Activated CD4-positive, alpha-beta memory T cell treated with anti-CD3 and anti-CD28 coated beads for 36 hours (primary cell): Measurements from ENCODE around the gene CPT1B. TPM values are rescaled to one million over a fixed set of nuclear protein-coding genes. Genes with fewer than 3 reads are reported as not detected.
A peak's percentile ranks its signal among the peaks of the same experiment; 100 is the strongest.

ENCODE experiments used
- CTCF ChIA-PET: fragments of 350-600 bp; sonication (Branson Sonifier 250); formaldehyde crosslinking; loops from one replicate; lab custom pipeline; 2021; ENCODE audit warnings: antibody characterized with exemption, inconsistent platforms; lab: Charles Lee
- POLR2A ChIA-PET: fragments of 350-600 bp; sonication (Branson Sonifier 250); formaldehyde crosslinking; loops from one replicate; lab custom pipeline; 2021; ENCODE audit warnings: antibody characterized with exemption; lab: Charles Lee
- DNase-seq: peaks from one replicate; pipeline ENCODE4 v3.0.0-alpha.2; 2020
- H3K27ac Mint-ChIP-seq: one replicate; pipeline ENCODE4 v1.8.0; 2021; ENCODE audit warnings: mixed read lengths
- H3K27me3 Mint-ChIP-seq: one replicate; pipeline ENCODE4 v1.8.0; 2021; ENCODE audit warnings: mixed read lengths
- H3K36me3 Mint-ChIP-seq: one replicate; pipeline ENCODE4 v1.8.0; 2021; ENCODE audit warnings: mixed read lengths
- H3K4me1 Mint-ChIP-seq: one replicate; pipeline ENCODE4 v1.8.0; 2021; ENCODE audit warnings: low read depth, mixed read lengths
- H3K4me3 Mint-ChIP-seq: one replicate; pipeline ENCODE4 v1.8.0; 2021; ENCODE audit warnings: mild to moderate bottlenecking, mixed read lengths
- H3K9me3 Mint-ChIP-seq: one replicate; pipeline ENCODE4 v1.8.0; 2021; ENCODE audit warnings: mixed read lengths
- intact Hi-C: fragments of 100-400 bp; cut with micrococcal nuclease; formaldehyde crosslinking; loops from one replicate; pipeline ENCODE4 v1.15.1; 2023
- total RNA-seq, 2 experiments: library from RNA; stranded (reverse); gene quantifications; one replicate each; pipeline ENCODE4 v1.2.3, GENCODE V29; 2021

Gene CPT1B
- total RNA-seq, result 10 to 100 TPM; 33.3 to 36.9 TPM

DNA sequence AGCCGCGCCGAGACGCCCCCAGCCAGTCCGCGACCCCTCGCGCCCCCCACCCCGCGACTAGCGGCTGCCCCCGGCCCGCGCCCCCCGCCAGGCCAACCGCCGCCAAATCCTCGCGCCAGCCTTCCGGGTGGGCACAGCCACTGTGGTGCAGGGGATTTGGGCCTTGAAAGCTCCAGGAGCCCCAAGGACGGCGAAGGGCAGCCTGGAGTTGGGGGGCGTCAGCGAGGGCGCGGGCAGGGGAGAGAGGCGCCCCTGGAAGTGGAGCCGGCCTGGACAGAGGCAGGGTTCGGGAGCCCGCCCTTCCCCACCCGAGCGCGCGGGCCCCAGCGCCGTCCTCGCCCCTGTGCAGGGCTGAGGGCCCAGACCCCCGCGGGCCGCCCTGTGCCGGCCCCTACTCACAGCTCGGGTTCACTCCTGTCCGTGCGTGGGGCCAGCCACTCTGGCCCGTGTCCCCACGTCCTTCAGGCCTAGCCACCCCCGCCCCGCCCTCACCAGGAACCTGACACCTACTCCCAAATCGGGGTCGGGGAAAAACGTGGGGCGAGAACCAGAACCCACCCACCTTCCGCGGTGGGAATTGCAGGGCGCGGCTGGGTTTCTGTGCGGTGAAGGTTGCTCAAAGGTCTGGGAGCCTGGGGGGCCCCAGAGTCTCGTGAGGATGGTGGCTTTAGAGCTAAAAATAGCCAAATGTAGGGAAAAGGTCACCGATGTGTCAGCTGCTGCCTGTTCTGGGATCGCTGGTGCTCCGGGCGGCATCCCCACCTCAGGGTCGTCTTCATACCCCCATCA lies at the start of gene CPT1B:
Gene CPT1B, minus strand, starts transcription at position 441 of the 789 bp plus-strand sequence. CDS start 512 bp downstream, outside the sequence.
- H3K9me3 Mint-ChIP-seq, result no peaks in the 10 kb centered on the region
- H3K27me3 Mint-ChIP-seq, result no peaks in the 10 kb centered on the region
- peaks cover 6% of the 10 kb centered on the region for H3K36me3 Mint-ChIP-seq
- H3K4me1 Mint-ChIP-seq, result peaks cover 20% of the 10 kb centered on the region
- no peak within 1 kb of the TSS for H3K4me3 Mint-ChIP-seq
- ChIA-PET CTCF (interaction anchor here (1.2 to 1.6 kb wide), 2 partner anchors 15 to 53 kb away, joined by 3 to 7 read pairs; partner anchors contain the start of genes SCO2 and SYCE3), POLR2A (interaction anchor here (1.5 kb wide), 1 partner anchor 15 kb away, joined by 3 read pairs; the partner anchor contains the start of gene SYCE3)
- H3K27ac Mint-ChIP-seq, result no peak within 1 kb of the TSS
- intact Hi-C loops, result no loop called here
- DNase-seq, result no peak

GRCh38 chr22:50626850-50627641 lies 48.8 kb upstream of the CPT1B start:
- intact Hi-C loops, result no loop called here
- ChIA-PET POLR2A (interaction anchor here (0.9 to 1.4 kb wide), 3 partner anchors 76 to 119 kb away, joined by 3 to 5 read pairs (median 3); partner anchors contain the start of genes LMF2, NCAPH2 and SCO2), CTCF (interaction anchor here (1.1 to 1.4 kb wide), 5 partner anchors 15 to 88 kb away, joined by 3 to 4 read pairs (median 3); no protein-coding TSS in a partner anchor)
- Mint-ChIP-seq H3K27me3 (no peaks in the 10 kb centered on the region), H3K36me3 (peaks cover 2% of the 10 kb centered on the region), H3K27ac (peak overlapping the region; percentile 69), H3K4me3 (peak overlapping the region; percentile 79), H3K4me1 (peaks cover 30% of the 10 kb centered on the region), H3K9me3 (no peaks in the 10 kb centered on the region)
- peak; percentile 37 for DNase-seq

- no peaks in the 10 kb centered on the region for H3K9me3 Mint-ChIP-seq
- intact Hi-C loops, result no loop called here
- no peaks in the 10 kb centered on the region for H3K27me3 Mint-ChIP-seq
- peak overlapping the region; percentile 68 for H3K4me3 Mint-ChIP-seq
- ChIA-PET POLR2A (interaction anchor here (0.6 kb wide), 1 partner anchor 37 kb away, joined by 3 read pairs; no protein-coding TSS in a partner anchor), CTCF (interaction anchor here (1.2 to 1.4 kb wide), 2 partner anchors 16 to 87 kb away, joined by 3 to 4 read pairs; no protein-coding TSS in a partner anchor)
- peaks cover 36% of the 10 kb centered on the region for H3K4me1 Mint-ChIP-seq
- no peak overlapping the region for H3K27ac Mint-ChIP-seq
- peaks cover 2% of the 10 kb centered on the region for H3K36me3 Mint-ChIP-seq
- DNase-seq, result no peak
Observed at GRCh38 chr22:50626314-50626849, 48.2 kb upstream of the CPT1B start.

GRCh38 chr22:50625568-50626313 lies 47.5 kb upstream of the CPT1B start:
- intact Hi-C loops, result no loop called here
- peaks cover 43% of the 10 kb centered on the region for H3K4me1 Mint-ChIP-seq
- no peaks in the 10 kb centered on the region for H3K9me3 Mint-ChIP-seq
- H3K36me3 Mint-ChIP-seq, result peaks cover 2% of the 10 kb centered on the region
- no peaks in the 10 kb centered on the region for H3K27me3 Mint-ChIP-seq
- H3K27ac Mint-ChIP-seq, result no peak overlapping the region
- no peak overlapping the region for H3K4me3 Mint-ChIP-seq
- no peak for DNase-seq
- ChIA-PET POLR2A (interaction anchor here (0.6 kb wide), 1 partner anchor 37 kb away, joined by 3 read pairs; no protein-coding TSS in a partner anchor), CTCF (interaction anchor here (1.4 kb wide), 1 partner anchor 86 kb away, joined by 4 read pairs; no protein-coding TSS in a partner anchor)

- Mint-ChIP-seq H3K4me1 (peaks cover 45% of the 10 kb centered on the region), H3K36me3 (peaks cover 2% of the 10 kb centered on the region)
- no peak for DNase-seq
Observed at GRCh38 chr22:50625131-50625567, 46.9 kb upstream of the CPT1B start.

DNA sequence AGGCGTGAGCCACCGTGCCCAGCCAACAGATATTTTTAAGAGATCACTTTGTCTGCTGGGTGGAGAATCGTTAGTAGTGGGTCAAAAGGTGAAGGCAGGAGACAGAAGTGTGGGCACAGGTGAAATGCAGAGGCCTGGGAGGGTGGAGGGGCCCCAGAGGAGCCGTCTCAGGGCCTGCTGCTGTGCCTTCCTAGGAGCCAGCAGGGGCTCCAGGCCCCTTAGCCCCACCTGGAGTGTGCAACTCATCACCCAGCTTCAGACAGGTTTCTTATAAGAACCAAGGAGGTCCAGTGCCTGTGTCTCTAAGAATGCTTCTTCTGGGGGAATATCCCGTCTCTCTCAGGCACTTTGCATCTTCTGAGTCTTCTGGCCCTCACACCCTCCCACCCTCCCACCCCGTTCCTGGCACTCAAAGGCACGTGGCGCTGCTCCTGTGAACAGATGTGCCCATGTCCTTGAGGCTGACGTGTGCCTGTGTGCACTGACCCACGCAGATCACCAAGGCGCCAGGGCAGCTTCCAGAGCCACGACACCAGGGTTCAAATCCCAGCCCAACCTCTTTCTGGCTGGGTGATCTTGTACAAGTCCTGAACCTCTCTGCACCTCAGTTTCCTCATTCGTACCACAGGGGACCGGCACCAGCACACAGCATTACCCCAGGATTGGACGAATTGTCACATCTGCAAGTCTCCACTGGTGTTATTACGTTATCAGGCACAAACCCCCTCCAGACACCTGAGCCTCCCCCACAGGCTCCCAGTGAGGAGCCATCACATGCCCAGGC lies 46.3 kb upstream of the CPT1B start:
- intact Hi-C loops, result loop anchor here (5.0 kb wide), 1 partner anchor 352 kb away; the partner anchor contains the start of gene MAPK11
- DNase-seq, result no peak
- no peaks in the 10 kb centered on the region for H3K27me3 Mint-ChIP-seq
- H3K4me3 Mint-ChIP-seq, result no peak overlapping the region
- H3K36me3 Mint-ChIP-seq, result peaks cover 2% of the 10 kb centered on the region
- no peak overlapping the region for H3K27ac Mint-ChIP-seq
- peaks cover 49% of the 10 kb centered on the region for H3K4me1 Mint-ChIP-seq
- H3K9me3 Mint-ChIP-seq, result no peaks in the 10 kb centered on the region
- ChIA-PET CTCF (interaction anchor here (0.9 kb wide), 1 partner anchor 99 kb away, joined by 3 read pairs; the partner anchor contains the start of gene SCO2), POLR2A (no interaction called here)

More at GRCh38 chr22:50625131-50625567, 46.9 kb upstream of the CPT1B start:
- POLR2A ChIA-PET, result no interaction called here
- Mint-ChIP-seq H3K27ac (no peak overlapping the region), H3K4me3 (no peak overlapping the region), H3K27me3 (no peaks in the 10 kb centered on the region), H3K9me3 (no peaks in the 10 kb centered on the region)
- intact Hi-C loops, result no loop called here
- CTCF ChIA-PET, result no interaction called here

- POLR2A ChIA-PET, result interaction anchor here (2.8 kb wide), 1 partner anchor 83 kb away, joined by 39 read pairs; no protein-coding TSS in a partner anchor
- no peaks in the 10 kb centered on the region for H3K9me3 Mint-ChIP-seq
- peak overlapping the region; percentile 97 for H3K27ac Mint-ChIP-seq
- peaks cover 2% of the 10 kb centered on the region for H3K36me3 Mint-ChIP-seq
- H3K4me3 Mint-ChIP-seq, result no peak overlapping the region
- CTCF ChIA-PET, result interaction anchor here (2.8 to 5.5 kb wide), 4 partner anchors 75 to 114 kb away, joined by 12 to 102 read pairs (median 24); partner anchors contain the start of genes LMF2, NCAPH2, SCO2 and TYMP
- no peaks in the 10 kb centered on the region for H3K27me3 Mint-ChIP-seq
- H3K4me1 Mint-ChIP-seq, result peaks cover 42% of the 10 kb centered on the region
- DNase-seq, result no peak
- intact Hi-C loops, result loop anchor here (5.0 kb wide), 1 partner anchor 351 kb away; the partner anchor contains the start of gene MAPK11
Observed at GRCh38 chr22:50622723-50623327, 44.6 kb upstream of the CPT1B start.

DNA sequence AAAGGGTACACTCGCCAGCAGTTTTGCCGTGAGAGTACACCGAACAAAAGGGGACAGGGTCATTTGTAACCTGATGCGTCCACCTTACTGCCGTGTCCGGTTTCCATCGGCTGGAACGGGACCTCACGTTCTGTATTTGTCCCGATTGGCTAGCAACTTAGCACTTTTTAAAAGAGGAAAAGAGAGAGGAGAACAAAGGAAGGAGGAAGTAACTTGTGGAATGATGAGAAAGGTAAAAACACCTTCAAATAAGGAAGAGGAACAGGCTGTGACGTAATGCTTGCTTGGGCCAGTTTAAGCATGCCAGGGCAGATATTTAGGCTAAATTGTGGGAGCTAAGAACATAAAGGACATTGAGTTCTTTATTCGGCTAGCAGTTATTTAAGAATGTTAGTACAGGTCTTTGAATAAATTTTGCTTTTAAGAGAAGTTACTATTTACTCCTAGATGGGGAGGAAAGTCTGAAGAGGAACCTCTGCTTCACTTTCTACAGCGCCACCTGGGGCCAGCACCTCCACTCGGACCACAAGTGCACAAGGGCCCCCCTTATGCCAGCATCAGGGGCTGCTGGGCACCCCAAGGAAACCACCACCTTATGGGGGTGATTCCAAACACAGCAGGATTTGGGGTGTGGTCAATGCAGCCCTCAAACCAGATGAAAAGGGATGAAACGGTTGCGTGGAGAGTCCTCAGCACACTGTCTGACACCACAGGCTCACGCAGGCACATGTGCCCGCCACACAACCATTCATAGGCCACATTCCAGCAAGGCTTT lies 43.9 kb upstream of the CPT1B start:
- peaks cover 2% of the 10 kb centered on the region for H3K36me3 Mint-ChIP-seq
- H3K9me3 Mint-ChIP-seq, result no peaks in the 10 kb centered on the region
- peak overlapping the region; percentile 75 for H3K4me3 Mint-ChIP-seq
- CTCF ChIA-PET, result interaction anchor here (0.9 to 5.5 kb wide), 22 partner anchors 8 to 381 kb away, joined by 3 to 102 read pairs (median 10); partner anchors contain the start of genes CHKB, KLHDC7B, LMF2 and NCAPH2
- H3K4me1 Mint-ChIP-seq, result peaks cover 42% of the 10 kb centered on the region
- H3K27me3 Mint-ChIP-seq, result no peaks in the 10 kb centered on the region
- POLR2A ChIA-PET, result interaction anchor here (1.0 to 2.8 kb wide), 7 partner anchors 53 to 152 kb away, joined by 3 to 49 read pairs (median 9); partner anchors contain the start of genes SCO2, SYCE3 and TYMP
- peak overlapping the region; percentile 97 for H3K27ac Mint-ChIP-seq
- DNase-seq, result peak; percentile 60
- intact Hi-C loops, result loop anchor here (1.0 to 5.0 kb wide), 7 partner anchors 83 to 377 kb away; partner anchors contain the start of genes MAPK11, PPP6R2, SBF1 and TUBGCP6

DNA sequence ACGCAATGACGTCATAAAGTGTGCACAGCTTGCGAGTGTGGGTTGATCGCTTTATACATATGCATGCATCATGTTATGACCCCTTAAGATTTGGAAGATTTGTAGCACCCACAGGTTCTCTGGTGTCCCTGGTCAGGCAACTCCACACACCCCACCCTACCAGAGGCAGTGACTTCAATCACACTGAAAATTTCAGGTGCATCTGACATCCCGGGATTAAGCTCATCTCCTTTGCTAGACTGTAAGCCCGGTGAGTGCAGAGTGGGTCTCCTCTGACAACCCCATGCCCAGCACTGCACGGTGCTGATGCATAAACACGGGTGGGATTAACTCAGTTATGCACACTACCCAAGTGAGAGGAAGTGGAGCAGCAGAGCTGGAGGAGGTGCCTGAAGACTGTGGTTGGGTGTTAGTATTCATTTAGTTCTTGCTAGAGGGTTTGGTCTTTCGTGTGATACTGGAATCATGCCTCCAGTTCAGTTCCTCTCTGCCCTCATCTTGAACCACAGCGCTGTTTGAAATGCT lies 43.2 kb upstream of the CPT1B start:
- peaks cover 38% of the 10 kb centered on the region for H3K4me1 Mint-ChIP-seq
- CTCF ChIA-PET, result interaction anchor here (0.7 to 5.5 kb wide), 41 partner anchors 9 to 605 kb away, joined by 3 to 102 read pairs (median 5); partner anchors contain the start of genes CHKB, HDAC10, KLHDC7B and LMF2
- no peaks in the 10 kb centered on the region for H3K36me3 Mint-ChIP-seq
- H3K27me3 Mint-ChIP-seq, result no peaks in the 10 kb centered on the region
- H3K4me3 Mint-ChIP-seq, result peak overlapping the region; percentile 75
- peak overlapping the region; percentile 97 for H3K27ac Mint-ChIP-seq
- no peaks in the 10 kb centered on the region for H3K9me3 Mint-ChIP-seq
- peak; percentile 79 for DNase-seq
- intact Hi-C loops, result loop anchor here (1.0 to 5.0 kb wide), 7 partner anchors 82 to 377 kb away; partner anchors contain the start of genes MAPK11, PPP6R2, SBF1 and TUBGCP6
- POLR2A ChIA-PET, result interaction anchor here (0.6 to 2.8 kb wide), 14 partner anchors 15 to 378 kb away, joined by 3 to 49 read pairs (median 6); partner anchors contain the start of genes CHKB, HDAC10, LMF2 and NCAPH2
